Kidney (tissue), 14 donors: ENCODE data around the gene TRIM60. TPM values are rescaled to one million over a fixed set of nuclear protein-coding genes. Genes with fewer than 3 reads are reported as not detected.

ENCODE experiments used
- DNase-seq, 5 donors: peaks; one replicate each; pipeline ENCODE4 v3.0.0-alpha.2; 2013 to 2020
- FAIRE-seq: peaks from 2 replicates; lab custom pipeline; 2012; peaks lifted over from hg19 to GRCh38; lab: Jason Lieb, UNC
- H3K27ac ChIP-seq, 2 donors: one replicate each; pipeline ENCODE4 v1.7.0; 2013; ENCODE audit warnings: low read depth in 2 of 2, low read length in 2 of 2, inconsistent platforms in 1 of 2
- H3K27me3 ChIP-seq: one replicate; pipeline ENCODE4 v1.7.1; 2013; ENCODE audit warnings: low read length, inconsistent platforms; ENCODE audit not compliant: control insufficient read depth, insufficient read depth
- H3K36me3 ChIP-seq, 3 donors: one replicate each; pipeline versions ENCODE4 v1.7.0 to v1.7.1; 2013; ENCODE audit warnings: low read length in 3 of 3, control low read depth in 1 of 3, inconsistent platforms in 1 of 3; ENCODE audit not compliant: insufficient read depth in 3 of 3, control insufficient read depth in 2 of 3
- H3K4me1 ChIP-seq, 3 donors: one replicate each; pipeline versions ENCODE4 v1.7.0 to v1.7.1; 2013; ENCODE audit warnings: low read length in 3 of 3, inconsistent platforms in 1 of 3, low read depth in 1 of 3; ENCODE audit not compliant: control insufficient read depth in 2 of 3, insufficient read depth in 2 of 3
- H3K4me3 ChIP-seq, 3 donors: one replicate each; pipeline versions ENCODE4 v1.7.0 to v1.8.1; 2013; ENCODE audit warnings: low read length in 3 of 3, control low read depth in 1 of 3, inconsistent platforms in 1 of 3
- H3K9ac ChIP-seq, 3 donors: one replicate each; pipeline versions ENCODE4 v1.7.0 to v1.7.1; 2013; ENCODE audit warnings: low read length in 3 of 3, control low read depth in 1 of 3, inconsistent platforms in 1 of 3
- H3K9me3 ChIP-seq, 3 donors: one replicate each; pipeline versions ENCODE4 v1.7.0 to v1.7.1; 2013; ENCODE audit warnings: low read length in 3 of 3, control low read depth in 1 of 3, inconsistent platforms in 1 of 3; ENCODE audit not compliant: control insufficient read depth in 2 of 3, insufficient read depth in 1 of 3
- CTCF ChIP-seq: IDR thresholded peaks from 3 replicates; pipeline ENCODE4 v1.5.1; 2012; ENCODE audit warnings: mild to moderate bottlenecking, moderate library complexity, borderline replicate concordance; ENCODE audit not compliant: insufficient read depth; ENCODE audit errors: extremely low read depth
- intact Hi-C: fragments of 100-400 bp; cut with DNase I; formaldehyde crosslinking; loops from one replicate; pipeline ENCODE4 v1.11.1; 2022
- polyA plus RNA-seq: library from polyadenylated mRNA; stranded (reverse); fragments of 350-450 nt; fragmentation: Illumina TruSeq; extraction: RNeasy Lipid Tissue Mini Kit (QIAGEN cat#74804); gene quantifications from one replicate; pipeline ENCODE4 v1.2.3, GENCODE V29; 2014; ENCODE audit warnings: low read depth, low replicate concordance; ENCODE audit not compliant: insufficient read depth
- total RNA-seq: library from RNA; stranded (reverse); fragmentation: NEBNext Ultra II Directional; extraction: Animal tissue kit (Norgen Biotek cat#: 25700); gene quantifications from one replicate; pipeline ENCODE4 v1.2.1, GENCODE V29; 2021
- donor health status: control.
- donor health status: control.
- donor health status: control.
- donor health status: control.
- donor health status: control.
- donor health status: DM: yes; HTN: yes; CAD: no.
- donor health status: Normal renal cell carcinoma (clear cell type).

TRIM60 gene
- total and polyA plus RNA-seq, 2 donors from 2014 or later = not detected

GRCh38 chr4:165005352-165005925 lies 26.4 kb upstream of the TRIM60 start:
- H3K9ac ChIP-seq = no peak overlapping the region
- TF ChIP-seq CTCF = no peak
- no peaks in the 10 kb centered on the region for H3K9me3 ChIP-seq
- no peak overlapping the region for H3K27ac ChIP-seq
- DNase-seq (no peak), FAIRE-seq (no peak)
- H3K36me3 ChIP-seq = no peaks in the 10 kb centered on the region
- H3K4me1 ChIP-seq = no peaks in the 10 kb centered on the region
- no peaks in the 10 kb centered on the region for H3K27me3 ChIP-seq
- H3K4me3 ChIP-seq = no peak overlapping the region
- intact Hi-C loops = no loop called here

- intact Hi-C loops = no loop called here
- FAIRE-seq (no peak), DNase-seq (peak in 4 of 5 donors; percentile 31 to 91 (median 64))
- no peak overlapping the region for H3K9ac ChIP-seq
- no peak for TF ChIP-seq CTCF
- H3K36me3 ChIP-seq = no peaks in the 10 kb centered on the region
- no peaks in the 10 kb centered on the region for H3K9me3 ChIP-seq
- no peaks in the 10 kb centered on the region for H3K4me1 ChIP-seq
- H3K4me3 ChIP-seq = no peak overlapping the region
- no peaks in the 10 kb centered on the region for H3K27me3 ChIP-seq
- no peak overlapping the region for H3K27ac ChIP-seq
Measured at GRCh38 chr4:165006456-165006855, 25.3 kb upstream of the TRIM60 start.

DNA sequence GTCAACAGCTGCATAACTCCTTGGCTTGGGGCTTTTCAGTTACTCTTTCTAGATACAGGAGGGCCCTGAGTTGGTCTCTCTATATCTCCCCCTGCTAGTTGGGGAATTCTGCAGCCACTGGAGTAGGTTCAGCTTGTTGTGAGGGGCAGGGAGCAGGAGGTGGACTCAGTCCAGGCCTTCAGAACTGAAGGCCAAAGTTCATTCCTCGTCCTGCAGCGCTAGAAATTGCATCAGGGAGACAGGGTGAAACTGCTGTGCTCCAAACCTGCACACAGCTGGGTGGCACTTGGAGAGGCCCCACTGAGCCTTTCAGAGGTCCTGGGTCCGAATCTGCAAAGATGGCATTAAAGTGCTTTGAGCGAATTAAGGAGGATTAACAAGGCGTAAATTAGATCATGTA lies 24.9 kb upstream of the TRIM60 start:
- DNase-seq (peak in 1 of 5 donors; percentile 7), FAIRE-seq (no peak)
- H3K36me3 ChIP-seq = no peaks in the 10 kb centered on the region
- no peak overlapping the region for H3K27ac ChIP-seq
- no peaks in the 10 kb centered on the region for H3K9me3 ChIP-seq
- no peaks in the 10 kb centered on the region for H3K27me3 ChIP-seq
- TF ChIP-seq CTCF = no peak
- intact Hi-C loops = no loop called here
- H3K4me1 ChIP-seq = no peaks in the 10 kb centered on the region
- H3K9ac ChIP-seq = no peak overlapping the region
- no peak overlapping the region for H3K4me3 ChIP-seq
